IMR-90 (cell line): ENCODE data around the gene ACYP2.

Experiments used
- BHLHE40 ChIP-seq: fragments of 150-350 bp; IDR thresholded peaks from 2 replicates; pipeline ENCODE4 v1.6.1; 2016; ENCODE audit warnings: mild to moderate bottlenecking, low read depth, low read length
- CTCF ChIP-seq: conservative IDR thresholded peaks from 2 replicates; pipeline ENCODE4 v1.5.1; 2012; ENCODE audit warnings: mild to moderate bottlenecking, low read depth, low read length, improper control_type of control experiment
- FOS ChIP-seq: fragments of 150-350 bp; IDR thresholded peaks from 2 replicates; pipeline ENCODE4 v1.6.1; 2016; ENCODE audit warnings: low read depth, low read length
- MAZ ChIP-seq: IDR thresholded peaks from 2 replicates; pipeline ENCODE4 v1.6.1; 2012; ENCODE audit warnings: low read depth, mild to moderate bottlenecking, low read length, improper control_type of control experiment, moderate library complexity, borderline replicate concordance
- MXI1 ChIP-seq: IDR thresholded peaks from 2 replicates; pipeline ENCODE4 v1.6.1; 2012; ENCODE audit warnings: low read depth, mild to moderate bottlenecking, low read length, moderate library complexity, borderline replicate concordance
- POLR2A ChIP-seq: IDR thresholded peaks from 2 replicates; pipeline ENCODE4 v1.6.1; 2012; ENCODE audit warnings: mild to moderate bottlenecking, low read depth, low read length
- RCOR1 ChIP-seq: IDR thresholded peaks from 2 replicates; pipeline ENCODE4 v1.6.1; 2012; ENCODE audit warnings: mild to moderate bottlenecking, low read length, improper control_type of control experiment; ENCODE audit not compliant: insufficient replicate concordance
- RFX5 ChIP-seq: IDR thresholded peaks from 2 replicates; pipeline ENCODE4 v1.8.0; 2012; ENCODE audit warnings: low read depth, mild to moderate bottlenecking, low read length, moderate library complexity

- no peak for TF ChIP-seq CTCF
- TF ChIP-seq POLR2A = no peak
- no peak for TF ChIP-seq MXI1
- TF ChIP-seq MAZ = no peak
- no peak for TF ChIP-seq FOS
- no peak for TF ChIP-seq RFX5
- TF ChIP-seq RCOR1 = no peak
- TF ChIP-seq BHLHE40 = no peak
Measured at GRCh38 chr2:54114936-54115283, 505 bp upstream of the ACYP2 start.
